Stimulated activated CD8-positive, alpha-beta memory T cell treated with anti-CD3 and anti-CD28 coated beads, Interleukin-7, amount 100 ng/mL, for 4 hours (primary cell): ENCODE results near the gene SEMA7A.
"Not testable (repeated sequence)": the region's sequence is repeated elsewhere in the genome, so short reads cannot be mapped to it uniquely, and the experiment has no call there.

Source experiments
- DNase-seq, 2 donors: peaks; one replicate each; pipeline ENCODE4 v3.0.0-alpha.2; 2020; ENCODE audit warnings: low read depth in 2 of 2

SEMA7A gene

DNA sequence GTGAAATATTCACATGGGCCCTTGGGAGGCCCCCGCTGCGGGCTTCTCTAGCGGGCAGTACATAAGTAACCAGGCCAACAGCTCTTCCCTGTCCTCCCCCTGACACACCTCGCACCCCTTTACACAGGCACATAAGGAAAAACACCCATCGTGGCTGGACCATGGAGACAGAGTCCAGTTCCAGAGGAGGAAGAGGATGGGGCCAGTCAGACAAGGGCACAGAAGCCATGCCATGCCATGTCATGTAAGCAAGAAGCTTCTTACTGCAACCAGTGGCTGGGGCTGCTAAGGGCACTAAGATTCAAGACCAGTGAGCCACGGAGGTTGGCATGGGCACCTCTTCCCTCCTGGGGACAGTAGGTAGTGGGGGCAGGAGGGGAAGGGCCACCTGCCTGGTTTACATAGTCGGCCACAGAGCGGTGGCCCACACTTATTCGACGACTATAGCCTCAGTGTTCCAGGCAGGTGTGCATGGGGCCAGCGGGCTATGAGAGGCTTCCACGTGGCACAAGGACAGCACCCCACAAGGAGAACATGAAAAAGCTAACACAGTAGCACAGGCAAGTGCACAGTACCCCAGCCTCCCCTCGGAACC, 60.6 kb downstream of the SEMA7A start:
- no peak for DNase-seq

DNA sequence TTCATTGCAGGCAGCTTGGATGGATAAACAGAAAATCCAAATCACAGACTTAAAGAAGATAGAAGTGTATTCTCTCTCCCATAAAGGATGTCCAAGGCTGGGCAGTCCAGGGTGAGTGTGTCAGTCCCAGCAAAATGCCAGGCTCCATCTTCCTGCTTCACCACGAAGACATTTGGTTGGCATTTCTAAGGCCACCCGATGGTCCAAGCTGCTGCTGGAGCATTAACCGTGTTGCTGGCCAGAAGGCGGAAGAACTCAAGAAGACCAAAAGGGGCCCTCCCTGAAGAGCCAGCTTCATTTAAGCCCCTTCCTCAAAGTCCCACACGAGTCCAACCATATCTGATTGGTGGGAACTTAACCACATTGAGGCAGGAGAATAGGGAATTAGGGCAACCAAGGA, 63.3 kb downstream of the SEMA7A start:
- DNase-seq, result no peak

DNA sequence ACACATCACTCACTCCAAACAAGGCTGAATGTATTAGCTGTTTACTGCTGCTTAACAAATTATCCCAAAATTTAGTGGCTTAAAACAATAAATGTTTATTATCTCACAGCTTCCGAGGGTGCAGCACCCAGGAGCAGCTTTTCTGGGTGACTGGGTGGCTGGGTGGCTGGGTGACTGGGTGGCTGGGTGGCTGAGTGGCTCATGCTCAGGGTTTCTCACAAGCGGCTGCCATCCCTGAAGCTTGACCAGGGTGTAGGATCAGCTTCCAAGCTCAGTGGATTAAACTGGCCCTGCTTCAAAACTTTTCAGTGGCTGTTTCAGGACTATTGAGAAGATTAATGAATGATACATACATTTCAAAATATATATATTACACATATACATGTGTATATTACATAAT, 64.0 kb downstream of the SEMA7A start:
- no peak for DNase-seq

DNA sequence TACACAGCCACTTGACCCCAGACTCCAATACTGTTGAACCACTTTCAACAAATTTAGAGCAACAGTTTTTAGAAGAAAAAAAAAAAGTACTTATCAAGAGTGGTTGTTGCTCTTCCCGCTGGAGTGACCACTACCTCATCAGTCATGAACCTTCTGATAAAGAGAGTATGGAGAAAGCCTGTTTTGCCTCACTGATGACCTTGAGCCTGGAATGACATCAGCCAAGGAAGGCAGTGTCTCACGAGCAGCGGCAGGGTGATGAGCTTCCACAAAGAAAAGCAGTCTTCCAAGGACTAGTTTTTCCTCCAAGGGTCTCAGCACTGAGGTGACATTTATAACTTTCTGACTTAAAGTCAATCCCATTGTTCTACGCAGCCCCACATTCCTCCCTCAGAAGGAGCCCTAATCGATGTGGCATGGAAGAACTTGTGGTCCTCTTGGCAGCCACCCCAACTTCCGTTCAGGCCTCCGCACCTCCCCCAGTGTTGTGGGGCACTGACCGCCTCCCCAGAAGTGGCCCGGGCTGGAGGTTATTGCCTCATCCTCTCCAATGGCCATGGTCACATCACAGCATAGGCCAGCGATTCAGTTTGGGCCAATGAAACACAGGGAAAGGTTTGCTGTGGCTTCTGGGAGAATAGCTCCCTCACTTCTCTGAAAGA, 64.5 kb downstream of the SEMA7A start:
- DNase-seq, result no peak

DNA sequence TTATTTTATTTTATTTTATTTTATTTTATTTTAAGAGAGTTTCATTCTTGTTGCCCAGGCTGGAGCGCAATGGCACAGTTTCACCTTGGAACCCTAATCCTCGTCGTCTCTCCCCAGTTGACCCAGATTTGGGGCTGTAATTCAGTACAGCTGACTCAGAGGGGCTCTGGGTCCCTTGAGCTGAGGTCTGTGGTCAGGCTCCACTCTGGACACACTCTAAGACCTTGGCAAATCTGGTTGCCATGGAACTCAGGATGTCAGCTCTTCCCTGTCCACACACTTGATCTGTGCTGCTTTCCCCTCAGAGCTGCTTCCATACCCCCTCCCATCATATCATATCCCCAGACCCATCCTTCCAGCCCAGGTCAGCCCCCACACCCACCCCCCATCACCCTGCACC, 65.6 kb downstream of the SEMA7A start:
- DNase-seq, result no peak

DNA sequence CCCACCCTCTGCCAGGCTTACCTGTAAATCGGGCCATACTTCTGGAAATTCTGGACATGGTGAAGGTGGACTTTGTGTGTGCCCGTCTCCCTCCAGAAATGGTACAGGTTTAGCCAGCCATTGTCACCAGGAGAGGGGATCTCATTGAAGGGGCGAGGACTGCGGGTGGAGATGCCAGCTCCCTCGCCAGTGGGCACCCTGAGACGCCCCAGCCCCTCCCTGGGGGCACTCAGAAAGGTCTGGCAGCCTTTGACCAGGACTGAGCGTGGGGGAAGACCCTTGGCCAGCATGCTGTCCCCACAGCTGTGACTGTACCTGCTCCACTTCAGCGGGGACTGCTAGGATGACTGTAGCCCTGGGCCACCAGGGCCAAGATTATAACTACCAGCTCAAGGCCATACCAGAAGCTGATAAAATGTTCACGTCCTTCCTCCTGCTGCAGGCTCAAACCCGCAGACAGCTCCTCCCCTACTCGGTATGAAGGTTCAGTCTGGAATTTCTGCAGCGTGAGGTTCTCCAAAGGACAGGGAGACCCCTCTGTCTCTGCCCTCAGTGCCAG, 66.4 kb downstream of the SEMA7A start, which contains the start of gene CYP11A1:
Gene CYP11A1 (minus strand): TSS at position 351 of the 559 bp plus-strand sequence. CDS start 61 bp downstream, at position 290.
- no peak for DNase-seq

DNA sequence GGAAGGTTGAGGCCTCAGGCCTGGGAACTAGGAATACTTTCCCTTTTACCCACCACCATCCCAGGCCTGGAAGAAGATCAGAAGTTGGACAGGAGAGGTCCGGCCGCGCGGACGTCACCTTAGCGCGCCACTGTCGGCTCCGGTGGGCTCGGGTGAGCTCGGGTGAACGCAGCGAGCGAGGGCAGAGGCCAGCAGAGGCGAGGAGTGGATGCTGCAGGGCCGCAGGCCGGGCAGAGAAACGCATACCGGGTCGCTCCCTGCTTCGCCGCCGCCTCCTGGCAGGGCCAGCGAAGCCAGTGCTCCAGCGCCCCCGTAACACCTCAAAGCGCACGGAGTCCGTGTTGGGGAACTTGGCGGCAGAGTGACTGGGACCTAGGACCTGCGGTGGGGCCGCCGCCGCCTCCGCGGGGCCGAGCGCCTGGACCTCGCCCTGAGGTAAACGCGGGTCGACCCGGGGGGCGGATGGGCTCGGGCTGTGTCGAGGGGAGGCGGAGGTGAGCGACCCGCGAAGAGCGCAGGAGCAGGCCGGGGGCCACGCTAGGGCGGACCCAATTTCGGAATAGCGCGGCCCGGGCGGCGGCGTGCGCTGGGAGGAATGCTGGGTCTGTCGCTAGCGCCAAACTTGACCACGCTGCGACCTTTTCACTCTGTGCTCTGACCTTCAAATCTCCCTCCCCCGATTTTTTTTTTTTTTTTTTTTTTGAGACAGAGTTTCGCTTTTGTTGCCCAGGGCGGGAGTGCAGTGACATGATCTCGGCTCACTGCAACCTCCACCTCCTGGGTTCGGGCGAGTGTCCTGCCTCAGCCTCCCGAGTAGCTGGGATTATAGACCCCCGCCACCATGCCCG, 67.9 kb downstream of the SEMA7A start:
- DNase-seq, result no peak

DNA sequence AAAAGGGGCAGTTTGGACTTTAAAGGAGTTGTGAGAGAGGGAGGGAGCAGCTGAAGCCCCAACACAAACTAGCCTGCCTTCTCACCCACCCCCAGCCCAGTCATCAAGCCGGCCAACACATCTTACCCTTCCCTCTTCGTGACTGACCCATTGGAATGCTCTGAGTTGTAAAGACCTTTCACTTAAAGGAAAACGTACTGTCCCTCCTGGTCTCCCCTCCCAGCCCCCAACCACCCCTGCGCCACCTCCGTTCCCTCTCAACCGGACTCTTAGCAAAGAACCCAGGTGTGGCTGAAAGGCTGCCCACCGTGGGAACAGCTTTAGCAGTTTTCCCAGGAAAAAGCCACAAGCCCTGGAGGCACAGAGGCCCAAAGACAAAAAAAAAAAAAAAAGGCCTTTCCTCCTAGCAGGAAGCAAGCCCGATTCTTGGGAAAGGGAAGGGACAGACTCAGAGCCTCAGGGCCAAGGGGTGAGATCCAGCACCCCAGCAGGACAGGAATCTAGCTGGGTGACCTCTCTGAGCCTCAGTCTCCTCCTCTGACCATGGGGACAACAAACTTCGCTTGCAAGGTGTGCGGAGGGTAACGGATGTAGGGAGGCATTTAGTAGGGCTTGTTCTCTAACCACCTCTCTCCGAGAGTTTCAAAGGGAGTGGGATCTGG, 68.7 kb downstream of the SEMA7A start:
- no peak for DNase-seq

DNA sequence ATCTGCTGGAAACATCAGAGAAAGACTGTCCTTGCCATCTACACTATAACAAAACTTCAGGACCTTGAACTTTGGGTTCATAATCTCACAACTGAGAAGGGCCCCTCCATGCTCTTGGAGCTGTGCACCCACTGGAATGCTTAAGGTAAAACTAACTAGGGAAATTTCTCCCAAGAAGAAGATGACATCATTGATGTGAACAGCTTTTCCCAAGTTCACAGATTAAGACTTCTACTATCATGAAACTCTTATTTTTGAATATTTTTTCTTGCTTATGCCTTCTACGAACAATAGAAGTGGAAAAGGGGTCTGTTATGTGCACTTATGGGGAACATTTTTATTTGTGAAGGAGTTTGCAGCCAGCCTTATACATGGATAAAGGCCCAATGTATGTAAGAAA, 71.3 kb downstream of the SEMA7A start:
- no peak for DNase-seq

DNA sequence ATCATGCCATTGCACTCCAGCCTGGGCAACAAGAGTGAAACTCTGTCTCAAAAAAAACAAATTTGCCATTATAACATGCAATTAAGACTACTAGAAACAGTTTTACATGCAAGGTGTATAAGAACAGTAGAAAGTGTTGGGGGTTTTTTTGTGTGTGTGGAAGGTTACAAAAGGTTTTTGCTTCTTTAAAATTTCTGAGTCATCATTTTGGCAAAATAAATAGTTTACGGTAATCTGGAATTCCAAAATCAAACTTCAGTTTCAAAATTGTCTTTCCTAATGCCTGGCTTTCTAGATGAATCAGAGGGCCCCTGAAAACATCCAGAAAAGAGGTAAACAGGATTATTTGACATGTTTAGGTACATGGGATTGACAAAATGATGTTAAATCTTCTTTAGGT, 72.9 kb downstream of the SEMA7A start:
- DNase-seq, result not testable (repeated sequence)

DNA sequence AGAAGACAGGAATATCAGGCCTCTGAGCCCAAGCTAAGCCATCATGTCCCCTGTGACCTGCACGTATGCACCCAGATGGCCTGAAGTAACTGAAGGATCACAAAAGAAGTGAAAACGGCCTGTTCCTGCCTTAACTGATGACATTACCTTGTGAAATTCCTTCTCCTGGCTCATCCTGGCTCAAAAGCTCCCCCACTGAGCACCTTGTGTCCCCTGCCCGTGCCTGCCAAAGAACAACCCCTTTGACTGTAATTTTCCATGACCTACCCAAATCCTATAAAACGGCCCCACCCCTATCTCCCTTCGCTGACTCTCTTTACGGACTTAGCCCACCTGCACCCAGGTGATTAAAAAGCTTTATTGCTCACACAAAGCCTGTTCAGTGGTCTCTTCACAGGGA, 74.4 kb downstream of the SEMA7A start:
- DNase-seq, result not testable (repeated sequence)
